SK-N-SH (cell line): ENCODE results near the gene CLEC7A. TPM values are rescaled to one million over a fixed set of nuclear protein-coding genes. Genes with fewer than 3 reads are reported as not detected.

ENCODE experiments used
- CTCF ChIA-PET: fragments of 300-600, 350-600 bp; formaldehyde crosslinking; extraction: SDS; loops from one replicate; lab custom pipeline; 2021; lab: Yijun Ruan, JAX
- POLR2A ChIA-PET: fragments of 350-600 bp; sonication (Branson Sonifier 250); formaldehyde crosslinking; extraction: SDS; loops from one replicate; lab custom pipeline; 2020; ENCODE audit warnings: antibody characterized with exemption, inconsistent platforms; lab: Yijun Ruan, JAX
- DNase-seq: peaks from one replicate; pipeline ENCODE4 v3.0.0; 2012
- H2AFZ ChIP-seq: fragments of 200-600 bp; sonication (generic); 2 replicates; pipeline ENCODE4 v1.8.1; 2016; ENCODE audit warnings: antibody characterized with exemption, mild to moderate bottlenecking, low read depth
- H3F3A ChIP-seq: fragments of 200-600 bp; sonication (generic); replicated peaks from 2 replicates; pipeline ENCODE3; 2016; ENCODE audit warnings: antibody characterized with exemption, mild to moderate bottlenecking; ENCODE audit not compliant: insufficient read depth
- H3K27ac ChIP-seq, 2 experiments: fragments of 200-500 bp in 1 of 2; fragments of 200-600 bp in 1 of 2; sonication (Bioruptor generic) in 1 of 2; sonication (generic), shearing (Covaris generic) in 1 of 2; 2 replicates each; pipeline versions ENCODE4 v1.5.1 to v1.6.1; 2014 to 2016; ENCODE audit warnings: low read depth in 2 of 2, inconsistent platforms in 1 of 2, low read length in 1 of 2, mild to moderate bottlenecking in 1 of 2, mixed read lengths in 1 of 2
- H3K27me3 ChIP-seq: fragments of 200-600 bp; sonication (generic), shearing (Covaris generic); 2 replicates; pipeline ENCODE4 v1.6.1; 2016; ENCODE audit warnings: mixed run types; ENCODE audit not compliant: insufficient read depth
- H3K36me3 ChIP-seq, 2 experiments: fragments of 200-500 bp in 1 of 2; fragments of 200-600 bp in 1 of 2; sonication (Bioruptor generic) in 1 of 2; sonication (generic) in 1 of 2; replicated peaks in 1 of 2; 2 replicates each; pipeline versions ENCODE3 to v1.5.1; 2014 to 2016; ENCODE audit warnings: low read length in 1 of 2, mild to moderate bottlenecking in 1 of 2; ENCODE audit not compliant: insufficient read depth in 2 of 2, control insufficient read depth in 1 of 2
- H3K4me1 ChIP-seq, 2 experiments: fragments of 200-500 bp in 1 of 2; fragments of 200-600 bp in 1 of 2; sonication (Bioruptor generic) in 1 of 2; sonication (generic), shearing (Covaris generic) in 1 of 2; 2 replicates each; pipeline versions ENCODE4 v1.5.1 to v1.6.1; 2014 to 2016; ENCODE audit warnings: low read depth in 1 of 2, low read length in 1 of 2, mixed run types in 1 of 2; ENCODE audit not compliant: insufficient read depth in 2 of 2, control insufficient read depth in 1 of 2
- H3K4me2 ChIP-seq: fragments of 200-600 bp; sonication (generic), shearing (Covaris generic); 2 replicates; pipeline ENCODE4 v1.6.1; 2017; ENCODE audit warnings: mixed run types
- H3K4me3 ChIP-seq, 2 experiments: fragments of 200-500 bp in 1 of 2; fragments of 200-600 bp in 1 of 2; sonication (Bioruptor generic) in 1 of 2; sonication (generic), shearing (Covaris generic) in 1 of 2; 2 replicates each; pipeline versions ENCODE4 v1.5.1 to v1.8.1; 2014 to 2016; ENCODE audit warnings: low read depth in 2 of 2, inconsistent platforms in 1 of 2, low read length in 1 of 2, mild to moderate bottlenecking in 1 of 2, mixed read lengths in 1 of 2, moderate library complexity in 1 of 2
- H3K79me2 ChIP-seq: fragments of 200-600 bp; sonication (generic); 2 replicates; pipeline ENCODE4 v1.8.1; 2017; ENCODE audit warnings: mild to moderate bottlenecking; ENCODE audit not compliant: insufficient read depth
- H3K9ac ChIP-seq: fragments of 200-600 bp; sonication (generic); 2 replicates; pipeline ENCODE4 v1.6.1; 2017; ENCODE audit warnings: mixed run types
- H3K9me2 ChIP-seq: fragments of 200-600 bp; sonication (generic); 2 replicates; pipeline ENCODE4 v1.6.1; 2017; ENCODE audit warnings: mixed run types
- H3K9me3 ChIP-seq: fragments of 200-600 bp; sonication (generic); 2 replicates; pipeline ENCODE4 v1.6.1; 2017; ENCODE audit warnings: mixed run types, mild to moderate bottlenecking, moderate library complexity
- H4K20me1 ChIP-seq: fragments of 200-600 bp; sonication (generic); 2 replicates; pipeline ENCODE4 v1.6.1; 2017; ENCODE audit warnings: mild to moderate bottlenecking, mixed run types; ENCODE audit not compliant: insufficient read depth
- CHD2 ChIP-seq: fragments of 150-350 bp; IDR thresholded peaks from 2 replicates; pipeline ENCODE4 v1.6.1; 2018; ENCODE audit warnings: low read length; ENCODE audit not compliant: partially characterized antibody
- ELF1 ChIP-seq: IDR thresholded peaks from 2 replicates; pipeline ENCODE4 v1.4.0; 2012
- FOSL2 ChIP-seq: IDR thresholded peaks from 2 replicates; pipeline ENCODE4 v1.4.0; 2012; ENCODE audit warnings: low read depth, mild to moderate bottlenecking, moderate library complexity, borderline replicate concordance
- FOXJ3 ChIP-seq: sonication (generic); formaldehyde crosslinking; IDR thresholded peaks from 2 replicates; pipeline ENCODE4 v1.5.1; 2020; ENCODE audit warnings: mild to moderate bottlenecking, missing genetic modification reagents
- FOXM1 ChIP-seq: IDR thresholded peaks from 2 replicates; pipeline ENCODE4 v1.4.0; 2012; ENCODE audit warnings: low read depth, mild to moderate bottlenecking
- GATA2 ChIP-seq: sonication (generic); formaldehyde crosslinking; IDR thresholded peaks from 2 replicates; pipeline ENCODE4 v1.5.0; 2020; ENCODE audit warnings: mild to moderate bottlenecking, missing genetic modification reagents
- MXI1 ChIP-seq: IDR thresholded peaks from 2 replicates; pipeline ENCODE4 v1.6.1; 2012; ENCODE audit warnings: mild to moderate bottlenecking, low read depth, low read length, improper control_type of control experiment
- NFIC ChIP-seq: IDR thresholded peaks from 2 replicates; pipeline ENCODE4 v1.4.0; 2012; ENCODE audit warnings: borderline replicate concordance
- NRF1 ChIP-seq: IDR thresholded peaks from 2 replicates; pipeline ENCODE4 v1.6.1; 2012; ENCODE audit warnings: low read depth, mild to moderate bottlenecking, low read length
- POLR2AphosphoS5 ChIP-seq: IDR thresholded peaks from 2 replicates; pipeline ENCODE4 v1.6.1; 2012; ENCODE audit warnings: low read depth, low read length
- RAD21 ChIP-seq: IDR thresholded peaks from 2 replicates; pipeline ENCODE4 v1.6.1; 2012; ENCODE audit warnings: mild to moderate bottlenecking, low read length
- REST ChIP-seq: IDR thresholded peaks from 2 replicates; pipeline ENCODE4 v1.6.1; 2012; ENCODE audit warnings: mild to moderate bottlenecking, low read depth, low read length, moderate library complexity
- RFX5 ChIP-seq: IDR thresholded peaks from 2 replicates; pipeline ENCODE4 v1.6.1; 2012; ENCODE audit warnings: mild to moderate bottlenecking, improper control_type of control experiment, low read length
- SMC3 ChIP-seq: IDR thresholded peaks from 2 replicates; pipeline ENCODE4 v1.6.1; 2012; ENCODE audit warnings: low read depth, low read length, improper control_type of control experiment
- TCF12 ChIP-seq: IDR thresholded peaks from 2 replicates; pipeline ENCODE4 v1.4.0; 2012
- TEAD4 ChIP-seq: IDR thresholded peaks from 2 replicates; pipeline ENCODE4 v1.4.0; 2012; ENCODE audit warnings: mild to moderate bottlenecking, borderline replicate concordance; ENCODE audit not compliant: insufficient read depth
- WGBS: methylation state at CpG from one replicate; pipeline ENCODE4 v1.1.6; 2017; ENCODE audit warnings: low lambda C conversion rate; 5-methylcytosine and 5-hydroxymethylcytosine counted together
- polyA plus RNA-seq, 3 experiments: library from polyadenylated mRNA; depleted of rRNA; stranded (reverse); fragments of >200 nt; gene quantifications; 2 replicates each; pipeline ENCODE4 v1.2.3, GENCODE V29; 2012
- TF ChIP-seq, protein P1 (sequence below): fragments of 150-350 bp; IDR thresholded peaks from 2 replicates; pipeline ENCODE4 v1.6.1; 2016; ENCODE audit warnings: mild to moderate bottlenecking, low read depth, low read length
- TF ChIP-seq, protein P2 (sequence below): fragments of 150-350 bp; IDR thresholded peaks from 2 replicates; pipeline ENCODE4 v1.6.1; 2017; ENCODE audit warnings: antibody characterized with exemption, low read length, low read depth, borderline replicate concordance
- TF ChIP-seq, protein P3 (sequence below): IDR thresholded peaks from 2 replicates; pipeline ENCODE4 v1.4.0; 2012; ENCODE audit warnings: low read depth, borderline replicate concordance
- TF ChIP-seq, protein P4 (sequence below): IDR thresholded peaks from 2 replicates; pipeline ENCODE4 v1.4.0; 2012; ENCODE audit warnings: low read depth

Gene CLEC7A
- polyA plus RNA-seq, 1 of the 3 experiments (the other 2 are of a cell fraction), result not detected

GRCh38 chr12:10155966-10156365 is 26.0 kb upstream of the CLEC7A start:
- no peaks in the 10 kb centered on the region for H4K20me1 ChIP-seq
- H3K27ac ChIP-seq, result no peak overlapping the region
- CTCF ChIA-PET, result interaction anchor here (5.0 kb wide), 1 partner anchor 33 kb away, joined by 48 read pairs; no protein-coding TSS in a partner anchor
- H3K9me2 ChIP-seq, result no peaks in the 10 kb centered on the region
- H3K36me3 ChIP-seq, result no peaks in the 10 kb centered on the region
- no peaks in the 10 kb centered on the region for H3F3A ChIP-seq
- H3K79me2 ChIP-seq, result no peaks in the 10 kb centered on the region
- H2AFZ ChIP-seq, result no peak overlapping the region
- no peaks in the 10 kb centered on the region for H3K9me3 ChIP-seq
- DNase-seq, result no peak
- no peak overlapping the region for H3K4me3 ChIP-seq
- H3K4me1 ChIP-seq, result peaks cover 0 to 2% of the 10 kb centered on the region in 2 experiments; a peak in 1 of 4 replicates
- no peak overlapping the region for H3K9ac ChIP-seq
- TF ChIP-seq, protein P1, sequence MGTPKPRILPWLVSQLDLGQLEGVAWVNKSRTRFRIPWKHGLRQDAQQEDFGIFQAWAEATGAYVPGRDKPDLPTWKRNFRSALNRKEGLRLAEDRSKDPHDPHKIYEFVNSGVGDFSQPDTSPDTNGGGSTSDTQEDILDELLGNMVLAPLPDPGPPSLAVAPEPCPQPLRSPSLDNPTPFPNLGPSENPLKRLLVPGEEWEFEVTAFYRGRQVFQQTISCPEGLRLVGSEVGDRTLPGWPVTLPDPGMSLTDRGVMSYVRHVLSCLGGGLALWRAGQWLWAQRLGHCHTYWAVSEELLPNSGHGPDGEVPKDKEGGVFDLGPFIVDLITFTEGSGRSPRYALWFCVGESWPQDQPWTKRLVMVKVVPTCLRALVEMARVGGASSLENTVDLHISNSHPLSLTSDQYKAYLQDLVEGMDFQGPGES, result no peak
- TF ChIP-seq RFX5 (no peak), CHD2 (no peak), ELF1 (no peak)
- no peak overlapping the region for H3K4me2 ChIP-seq
- peaks cover 21% of the 10 kb centered on the region; the same call in 1 of the 2 replicates for H3K27me3 ChIP-seq
- WGBS, result 44% methylated on average over 3 of the region's 3 CpGs
- POLR2A ChIA-PET, result no interaction called here

- H3K79me2 ChIP-seq, result no peaks in the 10 kb centered on the region
- H3K9me3 ChIP-seq, result no peaks in the 10 kb centered on the region
- ChIA-PET CTCF (interaction anchor here (0.7 to 5.0 kb wide), 4 partner anchors 11 to 35 kb away, joined by 3 to 48 read pairs (median 4); no protein-coding TSS in a partner anchor), POLR2A (no interaction called here)
- no peaks in the 10 kb centered on the region for H4K20me1 ChIP-seq
- no peak overlapping the region for H3K9ac ChIP-seq
- no peaks in the 10 kb centered on the region for H3K9me2 ChIP-seq
- no peak overlapping the region for H3K27ac ChIP-seq
- H3K36me3 ChIP-seq, result no peaks in the 10 kb centered on the region
- H2AFZ ChIP-seq, result no peak overlapping the region
- H3K4me1 ChIP-seq, result peaks cover 0 to 2% of the 10 kb centered on the region in 2 experiments; a peak in 1 of 4 replicates
- peak; percentile 6 for DNase-seq
- H3F3A ChIP-seq, result no peaks in the 10 kb centered on the region
- no peak overlapping the region for H3K4me3 ChIP-seq
- peak overlapping the region; percentile 98; the same call in 1 of the 2 replicates for H3K4me2 ChIP-seq
- TF ChIP-seq SMC3, result no peak
- no peak for TF ChIP-seq RAD21
- no peak for TF ChIP-seq MXI1
- TF ChIP-seq, protein P2, sequence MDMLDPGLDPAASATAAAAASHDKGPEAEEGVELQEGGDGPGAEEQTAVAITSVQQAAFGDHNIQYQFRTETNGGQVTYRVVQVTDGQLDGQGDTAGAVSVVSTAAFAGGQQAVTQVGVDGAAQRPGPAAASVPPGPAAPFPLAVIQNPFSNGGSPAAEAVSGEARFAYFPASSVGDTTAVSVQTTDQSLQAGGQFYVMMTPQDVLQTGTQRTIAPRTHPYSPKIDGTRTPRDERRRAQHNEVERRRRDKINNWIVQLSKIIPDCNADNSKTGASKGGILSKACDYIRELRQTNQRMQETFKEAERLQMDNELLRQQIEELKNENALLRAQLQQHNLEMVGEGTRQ, result no peak
- no peak for TF ChIP-seq NFIC
- TF ChIP-seq GATA2 (CRISPR knock-in tag), result no peak
- TF ChIP-seq, protein P3, sequence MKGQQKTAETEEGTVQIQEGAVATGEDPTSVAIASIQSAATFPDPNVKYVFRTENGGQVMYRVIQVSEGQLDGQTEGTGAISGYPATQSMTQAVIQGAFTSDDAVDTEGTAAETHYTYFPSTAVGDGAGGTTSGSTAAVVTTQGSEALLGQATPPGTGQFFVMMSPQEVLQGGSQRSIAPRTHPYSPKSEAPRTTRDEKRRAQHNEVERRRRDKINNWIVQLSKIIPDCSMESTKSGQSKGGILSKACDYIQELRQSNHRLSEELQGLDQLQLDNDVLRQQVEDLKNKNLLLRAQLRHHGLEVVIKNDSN, result no peak
- TF ChIP-seq, protein P4, sequence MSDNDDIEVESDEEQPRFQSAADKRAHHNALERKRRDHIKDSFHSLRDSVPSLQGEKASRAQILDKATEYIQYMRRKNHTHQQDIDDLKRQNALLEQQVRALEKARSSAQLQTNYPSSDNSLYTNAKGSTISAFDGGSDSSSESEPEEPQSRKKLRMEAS, result no peak
- no peak for TF ChIP-seq NRF1
- TF ChIP-seq FOXJ3 (CRISPR knock-in tag), result no peak
- TF ChIP-seq FOSL2, result no peak
- no peak for TF ChIP-seq TEAD4
- no peak for TF ChIP-seq REST
- no peak for TF ChIP-seq TCF12
- no peak for TF ChIP-seq FOXM1
- no peak for TF ChIP-seq POLR2AphosphoS5
- peaks cover 8% of the 10 kb centered on the region; the same call in 1 of the 2 replicates for H3K27me3 ChIP-seq
- WGBS, result 42% methylated on average over 6 of the region's 6 CpGs
These were observed 24.1 kb upstream of the CLEC7A start for GRCh38 chr12:10154145-10154496.
